IMR-90 (cell line): Measurements from ENCODE around the gene HOXC6.

ENCODE experiments used
- CEBPB ChIP-seq: IDR thresholded peaks from 2 replicates; pipeline ENCODE4 v1.6.1; 2012; ENCODE audit warnings: low read depth, low read length, improper control_type of control experiment
- CTCF ChIP-seq: conservative IDR thresholded peaks from 2 replicates; pipeline ENCODE4 v1.5.1; 2012; ENCODE audit warnings: mild to moderate bottlenecking, low read depth, low read length, improper control_type of control experiment
- MAFK ChIP-seq: IDR thresholded peaks from 2 replicates; pipeline ENCODE4 v1.6.1; 2012; ENCODE audit warnings: low read depth, low read length, improper control_type of control experiment
- MAZ ChIP-seq: IDR thresholded peaks from 2 replicates; pipeline ENCODE4 v1.6.1; 2012; ENCODE audit warnings: low read depth, mild to moderate bottlenecking, low read length, improper control_type of control experiment, moderate library complexity, borderline replicate concordance
- MXI1 ChIP-seq: IDR thresholded peaks from 2 replicates; pipeline ENCODE4 v1.6.1; 2012; ENCODE audit warnings: low read depth, mild to moderate bottlenecking, low read length, moderate library complexity, borderline replicate concordance
- NFE2L2 ChIP-seq: fragments of 150-350 bp; IDR thresholded peaks from 2 replicates; pipeline ENCODE4 v1.6.1; 2016; ENCODE audit warnings: low read depth, mild to moderate bottlenecking, low read length
- POLR2A ChIP-seq: IDR thresholded peaks from 2 replicates; pipeline ENCODE4 v1.6.1; 2012; ENCODE audit warnings: mild to moderate bottlenecking, low read depth, low read length
- RAD21 ChIP-seq: IDR thresholded peaks from 2 replicates; pipeline ENCODE4 v1.6.1; 2012; ENCODE audit warnings: low read length, improper control_type of control experiment
- RCOR1 ChIP-seq: IDR thresholded peaks from 2 replicates; pipeline ENCODE4 v1.6.1; 2012; ENCODE audit warnings: mild to moderate bottlenecking, low read length, improper control_type of control experiment; ENCODE audit not compliant: insufficient replicate concordance
- RFX5 ChIP-seq: IDR thresholded peaks from 2 replicates; pipeline ENCODE4 v1.8.0; 2012; ENCODE audit warnings: low read depth, mild to moderate bottlenecking, low read length, moderate library complexity
- USF2 ChIP-seq: fragments of 150-350 bp; IDR thresholded peaks from 2 replicates; pipeline ENCODE4 v1.6.1; 2017; ENCODE audit warnings: mild to moderate bottlenecking, antibody characterized with exemption, low read length, low read depth
- TF ChIP-seq, protein P1 (sequence below): fragments of 150-350 bp; IDR thresholded peaks from 2 replicates; pipeline ENCODE4 v1.6.1; 2016; ENCODE audit warnings: low read depth, mild to moderate bottlenecking, low read length, moderate library complexity, borderline replicate concordance

GRCh38 chr12:54028314-54029201, at the start of gene HOXC6:
- TF ChIP-seq CTCF (no peak), USF2 (peak; percentile 59), RAD21 (no peak), POLR2A (no peak), MAFK (no peak), CEBPB (no peak), MXI1 (no peak), RFX5 (no peak), RCOR1 (no peak), NFE2L2 (no peak), MAZ (no peak)
- TF ChIP-seq, protein P1, sequence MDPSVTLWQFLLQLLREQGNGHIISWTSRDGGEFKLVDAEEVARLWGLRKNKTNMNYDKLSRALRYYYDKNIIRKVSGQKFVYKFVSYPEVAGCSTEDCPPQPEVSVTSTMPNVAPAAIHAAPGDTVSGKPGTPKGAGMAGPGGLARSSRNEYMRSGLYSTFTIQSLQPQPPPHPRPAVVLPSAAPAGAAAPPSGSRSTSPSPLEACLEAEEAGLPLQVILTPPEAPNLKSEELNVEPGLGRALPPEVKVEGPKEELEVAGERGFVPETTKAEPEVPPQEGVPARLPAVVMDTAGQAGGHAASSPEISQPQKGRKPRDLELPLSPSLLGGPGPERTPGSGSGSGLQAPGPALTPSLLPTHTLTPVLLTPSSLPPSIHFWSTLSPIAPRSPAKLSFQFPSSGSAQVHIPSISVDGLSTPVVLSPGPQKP = no peak
